ENCODE measurements around the gene ZNF528. TPM values are rescaled to one million over a fixed set of nuclear protein-coding genes. Genes with fewer than 3 reads are reported as not detected.
A peak's percentile ranks its signal among the peaks of the same experiment; 100 is the strongest.

ZNF528 gene
- total and polyA plus RNA-seq, 2 experiments from 2014 or later, result 19.2 to 22.5 TPM

DNA sequence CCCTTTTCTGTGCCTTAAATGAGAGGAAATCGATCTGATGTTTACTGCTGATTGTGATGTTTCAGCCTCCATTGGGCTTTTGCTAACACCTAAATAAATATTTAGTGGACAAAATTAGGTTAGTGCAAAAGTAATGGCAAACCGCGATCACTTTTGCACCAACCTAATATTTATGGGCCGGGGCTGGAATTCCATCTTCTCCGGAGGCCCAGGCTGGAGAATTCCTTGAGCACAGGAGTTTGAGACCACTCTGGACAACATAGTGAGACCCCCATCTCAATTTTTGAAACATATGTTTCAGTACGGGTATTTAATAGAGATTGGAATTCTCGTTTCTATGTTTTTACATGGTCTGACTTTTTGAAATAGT lies 27.3 kb upstream of the ZNF528 start:
- no peak for DNase-seq
- Histone ChIP-seq H3F3A (ENCODE audit: insufficient read depth) (peaks cover 10% of the 10 kb centered on the region), H3K27me3 (replicated peaks; ENCODE audit: insufficient read depth) (no peaks in the 10 kb centered on the region), H3K9me3 (ENCODE audit: low read depth) (peaks cover 9% of the 10 kb centered on the region), H3K79me2 (ENCODE audit: insufficient read depth) (peaks cover 26% of the 10 kb centered on the region), H4K20me1 (ENCODE audit: insufficient read depth) (no peaks in the 10 kb centered on the region), H3K36me3 (ENCODE audit: low read depth) (peaks cover 40% of the 10 kb centered on the region), H3K4me3 (peak overlapping the region; percentile 93), H3K27ac (peak overlapping the region; percentile 100), H3K9ac (peak overlapping the region; percentile 99), H3K9me2 (ENCODE audit: insufficient read depth) (no peaks in the 10 kb centered on the region), H3K4me2 (ENCODE audit: unreplicated experiment) (peak overlapping the region; percentile 78), H3K4me1 (ENCODE audit: insufficient read depth) (no peaks in the 10 kb centered on the region), H2AFZ (peak overlapping the region; percentile 87)
- in situ Hi-C loops (cut with MboI), result no loop called here
- 18 to 19% methylated on average over 7 of the region's 7 CpGs for WGBS, 2 experiments (ENCODE audit: low coverage in 1 of 2, low lambda C conversion rate in 2 of 2, missing lambda C conversion rate in 2 of 2)
- no peak for TF ChIP-seq EZH2 (IDR thresholded peaks at IDR 0.05; ENCODE audit: insufficient read depth, poor library complexity, severe bottlenecking)
- TF ChIP-seq EZH2phosphoT487 (IDR thresholded peaks at IDR 0.05; ENCODE audit: insufficient read depth, low read depth), result no peak

DNA sequence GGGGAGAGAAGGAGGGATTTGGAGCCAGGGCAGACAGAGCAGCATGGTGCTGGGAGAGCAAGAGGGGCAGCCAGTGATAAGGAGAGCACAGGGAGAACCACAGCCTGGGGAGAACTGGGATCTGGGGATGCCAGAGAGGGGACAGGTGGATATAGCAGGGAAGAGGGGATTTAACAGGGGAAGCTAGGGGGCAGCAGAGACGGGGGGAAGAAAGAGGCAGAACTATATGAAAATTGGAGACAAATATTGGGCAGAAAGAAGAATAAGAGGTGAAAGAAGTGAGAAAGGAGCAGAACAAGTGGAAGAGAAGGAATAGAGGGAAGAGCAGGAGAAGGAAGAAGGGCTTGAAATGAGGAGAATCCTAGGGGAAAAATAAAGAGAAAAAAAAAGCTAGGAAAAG lies 6.5 kb upstream of the ZNF528 start:
- Histone ChIP-seq H3K9me2 (ENCODE audit: insufficient read depth) (no peaks in the 10 kb centered on the region), H3K36me3 (ENCODE audit: low read depth) (peaks cover 17% of the 10 kb centered on the region; the same call in 1 of the 2 replicates), H3K4me2 (ENCODE audit: unreplicated experiment) (no peak overlapping the region), H3K9me3 (ENCODE audit: low read depth) (no peaks in the 10 kb centered on the region), H3K27ac (no peak overlapping the region), H3K9ac (no peak overlapping the region), H4K20me1 (ENCODE audit: insufficient read depth) (no peaks in the 10 kb centered on the region), H3K79me2 (ENCODE audit: insufficient read depth) (peaks cover 13% of the 10 kb centered on the region), H3K27me3 (replicated peaks; ENCODE audit: insufficient read depth) (no peaks in the 10 kb centered on the region), H3K4me1 (ENCODE audit: insufficient read depth) (no peaks in the 10 kb centered on the region), H2AFZ (no peak overlapping the region), H3F3A (ENCODE audit: insufficient read depth) (no peaks in the 10 kb centered on the region), H3K4me3 (no peak overlapping the region)
- no peak for DNase-seq
- in situ Hi-C loops (cut with MboI), result no loop called here
- TF ChIP-seq EZH2phosphoT487 (IDR thresholded peaks at IDR 0.05; ENCODE audit: insufficient read depth, low read depth) (no peak), EZH2 (IDR thresholded peaks at IDR 0.05; ENCODE audit: insufficient read depth, poor library complexity, severe bottlenecking) (no peak)
- WGBS, 2 experiments (ENCODE audit: low coverage in 1 of 2, low lambda C conversion rate in 2 of 2, missing lambda C conversion rate in 2 of 2), result 73% methylated on average over 1 of the region's 1 CpG; no CpG with 5 or more reads in 1 of the 2 experiments

DNA sequence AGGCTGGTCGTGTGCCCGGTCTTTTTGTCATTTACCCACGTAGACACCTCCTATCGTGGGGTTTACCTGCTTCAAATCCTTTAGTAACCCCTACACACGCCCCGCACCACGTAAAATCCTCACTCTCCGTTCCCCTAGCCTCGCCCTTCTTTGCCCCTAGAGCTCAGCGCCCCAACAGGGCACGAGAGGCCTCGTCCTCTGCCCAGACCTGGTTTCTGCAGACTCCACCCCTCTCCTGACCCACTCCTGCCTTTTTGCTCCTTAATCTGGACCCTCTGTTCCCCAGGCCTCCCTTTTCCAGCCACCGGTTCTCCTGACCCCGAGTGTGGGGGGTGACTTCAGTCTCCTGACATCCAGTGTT lies 412 bp downstream of the ZNF528 start:
- H4K20me1 ChIP-seq (ENCODE audit: insufficient read depth), result no peaks in the 10 kb centered on the region
- H3K79me2 ChIP-seq (ENCODE audit: insufficient read depth), result peaks cover 45% of the 10 kb centered on the region
- H3K27ac ChIP-seq, result peak overlapping the region; percentile 94
- H3F3A ChIP-seq (ENCODE audit: insufficient read depth), result 0 out of 2 replicates have a peak, but pooled peaks cover 6% of the 10 kb centered on the region
- no peaks in the 10 kb centered on the region for H3K9me2 ChIP-seq (ENCODE audit: insufficient read depth)
- 1 to 2% methylated on average over 14 of the region's 14 CpGs for WGBS, 2 experiments (ENCODE audit: low coverage in 1 of 2, low lambda C conversion rate in 2 of 2, missing lambda C conversion rate in 2 of 2)
- H2AFZ ChIP-seq, result peak overlapping the region; percentile 98
- peak; percentile 59 for DNase-seq
- H3K9ac ChIP-seq, result peak overlapping the region; percentile 96
- no peaks in the 10 kb centered on the region for H3K9me3 ChIP-seq (ENCODE audit: low read depth)
- H3K36me3 ChIP-seq (ENCODE audit: low read depth), result peaks cover 32% of the 10 kb centered on the region
- no peak for TF ChIP-seq EZH2phosphoT487 (IDR thresholded peaks at IDR 0.05; ENCODE audit: insufficient read depth, low read depth)
- no peak for TF ChIP-seq EZH2 (IDR thresholded peaks at IDR 0.05; ENCODE audit: insufficient read depth, poor library complexity, severe bottlenecking)
- peak overlapping the region; percentile 94 for H3K4me3 ChIP-seq
- no peaks in the 10 kb centered on the region for H3K27me3 ChIP-seq (replicated peaks; ENCODE audit: insufficient read depth)
- in situ Hi-C loops (cut with MboI), result no loop called here
- H3K4me1 ChIP-seq (ENCODE audit: insufficient read depth), result no peaks in the 10 kb centered on the region
- peak overlapping the region; percentile 100 for H3K4me2 ChIP-seq (ENCODE audit: unreplicated experiment)

DNA sequence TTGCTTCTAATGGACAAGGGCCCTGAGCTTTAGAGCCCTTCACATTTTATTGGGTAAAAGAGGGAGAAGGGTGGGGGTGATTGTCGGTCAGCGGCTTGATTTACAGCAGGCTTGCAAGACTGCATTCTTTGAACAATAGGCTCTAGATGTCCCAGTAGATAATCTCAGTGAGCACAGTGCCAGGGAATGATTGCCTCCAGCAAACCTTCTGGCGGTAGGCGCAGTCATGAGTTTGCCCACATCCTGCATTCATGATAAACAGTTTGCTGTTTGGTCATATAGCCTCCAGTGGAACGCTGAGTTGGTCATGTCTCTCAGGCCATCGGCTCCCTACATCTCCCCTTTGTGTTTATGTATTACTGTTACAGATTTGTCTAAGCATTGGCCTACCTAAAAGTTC lies 12.6 kb downstream of the ZNF528 start:
- Histone ChIP-seq H3F3A (ENCODE audit: insufficient read depth) (no peaks in the 10 kb centered on the region), H3K9me3 (ENCODE audit: low read depth) (no peaks in the 10 kb centered on the region), H3K9ac (no peak overlapping the region), H3K4me3 (no peak overlapping the region), H3K27ac (no peak overlapping the region), H3K36me3 (ENCODE audit: low read depth) (peaks cover 93% of the 10 kb centered on the region), H3K4me1 (ENCODE audit: insufficient read depth) (no peaks in the 10 kb centered on the region), H3K27me3 (replicated peaks; ENCODE audit: insufficient read depth) (no peaks in the 10 kb centered on the region), H3K9me2 (ENCODE audit: insufficient read depth) (no peaks in the 10 kb centered on the region), H4K20me1 (ENCODE audit: insufficient read depth) (no peaks in the 10 kb centered on the region), H3K79me2 (ENCODE audit: insufficient read depth) (no peaks in the 10 kb centered on the region), H2AFZ (no peak overlapping the region), H3K4me2 (ENCODE audit: unreplicated experiment) (no peak overlapping the region)
- DNase-seq, result no peak
- TF ChIP-seq EZH2 (IDR thresholded peaks at IDR 0.05; ENCODE audit: insufficient read depth, poor library complexity, severe bottlenecking) (no peak), EZH2phosphoT487 (IDR thresholded peaks at IDR 0.05; ENCODE audit: insufficient read depth, low read depth) (no peak)
- 96 to 99% methylated on average over 6 of the region's 6 CpGs for WGBS, 2 experiments (ENCODE audit: low coverage in 1 of 2, low lambda C conversion rate in 2 of 2, missing lambda C conversion rate in 2 of 2)
- in situ Hi-C loops (cut with MboI), result no loop called here

DNA sequence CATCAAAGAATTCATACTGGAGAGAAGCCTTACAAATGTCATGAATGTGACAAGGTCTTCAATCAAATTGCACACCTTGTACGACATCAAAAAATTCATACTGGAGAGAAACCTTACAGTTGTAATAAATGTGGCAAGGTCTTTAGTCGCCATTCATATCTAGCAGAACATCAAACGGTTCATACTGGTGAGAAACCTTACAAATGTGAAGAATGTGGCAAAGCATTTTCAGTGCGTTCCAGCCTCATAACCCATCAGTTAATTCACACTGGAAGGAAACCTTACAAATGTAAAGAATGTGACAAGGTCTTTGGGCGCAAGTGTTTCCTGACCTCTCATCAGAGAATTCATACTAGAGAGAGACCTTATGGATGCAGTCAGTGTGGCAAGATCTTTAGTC lies 18.1 kb downstream of the ZNF528 start:
- H3K27ac ChIP-seq, result no peak overlapping the region
- no peaks in the 10 kb centered on the region for H3F3A ChIP-seq (ENCODE audit: insufficient read depth)
- WGBS, 2 experiments (ENCODE audit: low coverage in 1 of 2, low lambda C conversion rate in 2 of 2, missing lambda C conversion rate in 2 of 2), result 83 to 87% methylated on average over 5 of the region's 5 CpGs
- no peak for DNase-seq
- peaks cover 45% of the 10 kb centered on the region for H3K36me3 ChIP-seq (ENCODE audit: low read depth)
- H3K4me3 ChIP-seq, result no peak overlapping the region
- in situ Hi-C loops (cut with MboI), result no loop called here
- no peak overlapping the region for H2AFZ ChIP-seq
- H3K79me2 ChIP-seq (ENCODE audit: insufficient read depth), result no peaks in the 10 kb centered on the region
- H3K27me3 ChIP-seq (replicated peaks; ENCODE audit: insufficient read depth), result no peaks in the 10 kb centered on the region
- H3K4me2 ChIP-seq (ENCODE audit: unreplicated experiment), result no peak overlapping the region
- H3K9me2 ChIP-seq (ENCODE audit: insufficient read depth), result no peaks in the 10 kb centered on the region
- H3K9ac ChIP-seq, result no peak overlapping the region
- TF ChIP-seq EZH2phosphoT487 (IDR thresholded peaks at IDR 0.05; ENCODE audit: insufficient read depth, low read depth) (no peak), EZH2 (IDR thresholded peaks at IDR 0.05; ENCODE audit: insufficient read depth, poor library complexity, severe bottlenecking) (no peak)
- H4K20me1 ChIP-seq (ENCODE audit: insufficient read depth), result no peaks in the 10 kb centered on the region
- H3K4me1 ChIP-seq (ENCODE audit: insufficient read depth), result no peaks in the 10 kb centered on the region
- H3K9me3 ChIP-seq (ENCODE audit: low read depth), result peaks cover 8% of the 10 kb centered on the region
